BE2C (cell line): ENCODE results near the gene WDFY2.

ENCODE experiments used
- DNase-seq: peaks from one replicate; pipeline ENCODE4 v3.0.0-alpha.2; 2020
- H3K27me3 ChIP-seq: fragments of 250-450 bp; sonication (Bioruptor Pico); 2 replicates; pipeline ENCODE4 v1.5.1; 2020; ENCODE audit warnings: mild to moderate bottlenecking
- H3K36me3 ChIP-seq: fragments of 250-450 bp; sonication (Bioruptor Pico); 2 replicates; pipeline ENCODE4 v1.5.1; 2020; ENCODE audit warnings: mild to moderate bottlenecking
- H3K4me1 ChIP-seq: fragments of 250-450 bp; sonication (Bioruptor Pico); 2 replicates; pipeline ENCODE4 v1.5.1; 2020
- H3K4me3 ChIP-seq: 2 replicates; pipeline ENCODE4 v1.5.1; 2011; ENCODE audit warnings: low read depth, low read length
- H3K9me3 ChIP-seq: fragments of 250-450 bp; sonication (Bioruptor Pico); 2 replicates; pipeline ENCODE4 v1.5.1; 2020
- TF ChIP-seq, protein P1 (sequence below): IDR thresholded peaks from 2 replicates; pipeline ENCODE4 v1.5.1; 2012; ENCODE audit warnings: mild to moderate bottlenecking, low read depth, low read length

WDFY2 gene

DNA sequence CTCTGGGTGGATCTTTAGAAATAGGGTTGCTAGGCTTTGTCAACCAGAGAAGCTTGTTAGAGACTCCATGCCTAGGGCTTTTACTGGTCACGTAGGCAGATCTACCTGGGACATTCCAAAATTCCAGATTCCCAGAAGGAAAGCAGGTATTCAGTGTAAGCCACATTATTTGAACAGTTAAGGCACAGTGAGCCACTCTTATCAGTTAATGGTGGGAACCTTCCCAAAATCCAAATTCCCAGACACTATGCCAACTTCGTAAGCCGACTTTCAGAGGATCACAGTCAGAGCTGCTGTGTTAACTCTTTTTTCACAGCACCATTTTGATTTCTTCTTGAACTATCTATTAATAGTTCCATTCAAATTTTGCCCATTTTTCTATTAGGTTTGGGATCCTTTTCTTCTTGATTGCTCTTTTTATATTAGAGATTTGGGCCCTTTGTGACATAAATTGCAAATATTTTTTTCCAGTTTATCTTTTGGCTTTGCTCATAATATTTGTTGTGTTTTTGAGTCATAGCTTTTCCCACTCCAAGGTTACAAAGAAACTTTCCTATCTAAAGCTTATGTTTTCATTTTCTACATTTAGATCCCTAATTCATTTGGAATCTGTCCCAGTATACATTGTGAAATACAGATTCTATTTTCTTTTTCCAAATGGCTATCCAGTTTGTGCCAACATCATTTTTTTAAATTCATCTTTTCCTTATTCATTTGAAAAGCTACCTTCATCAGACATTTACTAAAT lies 142.4 kb downstream of the WDFY2 start:
- no peak for DNase-seq
- H3K9me3 ChIP-seq = no peaks in the 10 kb centered on the region
- TF ChIP-seq, protein P1, sequence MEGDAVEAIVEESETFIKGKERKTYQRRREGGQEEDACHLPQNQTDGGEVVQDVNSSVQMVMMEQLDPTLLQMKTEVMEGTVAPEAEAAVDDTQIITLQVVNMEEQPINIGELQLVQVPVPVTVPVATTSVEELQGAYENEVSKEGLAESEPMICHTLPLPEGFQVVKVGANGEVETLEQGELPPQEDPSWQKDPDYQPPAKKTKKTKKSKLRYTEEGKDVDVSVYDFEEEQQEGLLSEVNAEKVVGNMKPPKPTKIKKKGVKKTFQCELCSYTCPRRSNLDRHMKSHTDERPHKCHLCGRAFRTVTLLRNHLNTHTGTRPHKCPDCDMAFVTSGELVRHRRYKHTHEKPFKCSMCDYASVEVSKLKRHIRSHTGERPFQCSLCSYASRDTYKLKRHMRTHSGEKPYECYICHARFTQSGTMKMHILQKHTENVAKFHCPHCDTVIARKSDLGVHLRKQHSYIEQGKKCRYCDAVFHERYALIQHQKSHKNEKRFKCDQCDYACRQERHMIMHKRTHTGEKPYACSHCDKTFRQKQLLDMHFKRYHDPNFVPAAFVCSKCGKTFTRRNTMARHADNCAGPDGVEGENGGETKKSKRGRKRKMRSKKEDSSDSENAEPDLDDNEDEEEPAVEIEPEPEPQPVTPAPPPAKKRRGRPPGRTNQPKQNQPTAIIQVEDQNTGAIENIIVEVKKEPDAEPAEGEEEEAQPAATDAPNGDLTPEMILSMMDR = no peak

DNA sequence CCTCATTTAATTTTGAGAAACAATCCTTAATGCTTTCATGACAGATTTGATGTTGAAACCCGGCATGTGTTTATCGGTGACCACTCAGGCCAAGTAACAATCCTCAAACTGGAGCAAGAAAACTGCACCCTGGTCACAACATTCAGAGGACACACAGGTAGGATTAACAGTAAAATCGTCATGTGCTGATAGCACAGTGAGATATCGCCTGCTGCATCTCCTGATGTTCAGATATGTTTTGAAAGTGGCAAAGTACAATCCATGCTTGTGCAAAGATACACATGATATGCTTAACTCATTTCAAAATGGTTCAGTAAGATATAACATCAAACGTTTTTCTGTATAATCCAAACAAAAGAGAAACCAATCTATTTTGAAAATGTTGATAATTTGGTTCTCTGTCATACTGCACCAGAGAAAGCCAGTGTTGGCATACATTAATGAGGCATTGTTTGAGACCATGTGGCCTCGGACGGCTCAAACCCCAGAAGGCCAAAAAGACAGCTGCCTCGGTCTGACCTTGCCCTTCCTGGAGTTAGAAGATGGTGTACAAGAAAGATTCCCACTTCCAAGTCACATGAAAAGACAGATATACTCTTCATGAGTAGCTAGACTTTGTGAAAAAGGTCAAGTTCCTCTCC lies 143.5 kb downstream of the WDFY2 start:
- H3K4me1 ChIP-seq = no peaks in the 10 kb centered on the region
- no peaks in the 10 kb centered on the region for H3K9me3 ChIP-seq
- TF ChIP-seq, protein P1 = no peak
- no peaks in the 10 kb centered on the region for H3K27me3 ChIP-seq
- no peak overlapping the region for H3K4me3 ChIP-seq
- no peak for DNase-seq
- H3K36me3 ChIP-seq = no peaks in the 10 kb centered on the region; the same call in 1 of the 2 replicates

More for the DNA sequence above, 142.4 kb downstream of the WDFY2 start:
- no peaks in the 10 kb centered on the region; the same call in 1 of the 2 replicates for H3K36me3 ChIP-seq
- H3K4me1 ChIP-seq = no peaks in the 10 kb centered on the region
- no peaks in the 10 kb centered on the region for H3K27me3 ChIP-seq
- H3K4me3 ChIP-seq = no peak overlapping the region

DNA sequence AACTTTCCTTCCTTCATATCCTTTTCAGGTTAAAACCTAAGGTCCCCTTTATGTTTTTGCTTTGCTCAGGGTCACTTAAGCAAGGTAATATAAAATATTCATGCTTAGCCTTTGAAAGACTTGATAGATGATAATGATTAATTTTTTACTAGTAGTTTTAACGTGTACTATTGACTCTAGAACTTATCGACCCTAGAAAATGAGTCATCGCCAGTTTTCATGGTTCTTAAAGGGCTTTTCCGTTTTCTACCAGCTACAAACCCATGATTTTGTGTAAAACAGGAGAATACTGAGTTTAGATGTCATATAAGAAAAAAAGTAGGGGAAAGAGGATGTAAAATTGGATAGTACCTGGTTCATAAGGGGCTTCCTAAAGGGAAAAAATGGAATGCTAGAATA lies 144.0 kb downstream of the WDFY2 start:
- no peaks in the 10 kb centered on the region for H3K4me1 ChIP-seq
- DNase-seq = no peak
- H3K36me3 ChIP-seq = no peaks in the 10 kb centered on the region; the same call in 1 of the 2 replicates
- H3K27me3 ChIP-seq = no peaks in the 10 kb centered on the region
- H3K4me3 ChIP-seq = no peak overlapping the region
- TF ChIP-seq, protein P1 = no peak
- no peaks in the 10 kb centered on the region for H3K9me3 ChIP-seq

DNA sequence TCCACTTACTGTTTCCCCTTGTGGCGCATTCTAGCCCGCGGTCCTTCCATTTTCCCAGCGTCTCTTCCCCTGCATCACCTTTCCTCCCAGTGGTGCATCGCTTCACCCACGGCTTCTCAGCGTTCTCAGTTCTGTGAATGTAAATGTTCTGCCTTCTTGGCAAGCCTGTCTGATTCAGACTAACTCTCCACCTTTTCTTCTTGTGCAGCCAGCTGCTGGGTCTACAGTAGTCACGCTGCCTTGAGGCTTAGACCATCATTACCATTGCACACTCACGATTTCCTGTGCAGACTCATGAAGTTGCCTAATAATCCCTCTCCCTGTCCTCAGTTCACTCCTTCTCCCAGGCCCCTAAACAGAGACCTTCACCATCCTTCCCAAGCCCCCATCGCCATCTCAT lies 144.7 kb downstream of the WDFY2 start:
- DNase-seq = no peak
- no peaks in the 10 kb centered on the region for H3K9me3 ChIP-seq
- no peaks in the 10 kb centered on the region; the same call in 1 of the 2 replicates for H3K36me3 ChIP-seq
- TF ChIP-seq, protein P1 = no peak
- no peaks in the 10 kb centered on the region for H3K27me3 ChIP-seq
- H3K4me3 ChIP-seq = no peak overlapping the region
- no peaks in the 10 kb centered on the region; the same call in 1 of the 2 replicates for H3K4me1 ChIP-seq

DNA sequence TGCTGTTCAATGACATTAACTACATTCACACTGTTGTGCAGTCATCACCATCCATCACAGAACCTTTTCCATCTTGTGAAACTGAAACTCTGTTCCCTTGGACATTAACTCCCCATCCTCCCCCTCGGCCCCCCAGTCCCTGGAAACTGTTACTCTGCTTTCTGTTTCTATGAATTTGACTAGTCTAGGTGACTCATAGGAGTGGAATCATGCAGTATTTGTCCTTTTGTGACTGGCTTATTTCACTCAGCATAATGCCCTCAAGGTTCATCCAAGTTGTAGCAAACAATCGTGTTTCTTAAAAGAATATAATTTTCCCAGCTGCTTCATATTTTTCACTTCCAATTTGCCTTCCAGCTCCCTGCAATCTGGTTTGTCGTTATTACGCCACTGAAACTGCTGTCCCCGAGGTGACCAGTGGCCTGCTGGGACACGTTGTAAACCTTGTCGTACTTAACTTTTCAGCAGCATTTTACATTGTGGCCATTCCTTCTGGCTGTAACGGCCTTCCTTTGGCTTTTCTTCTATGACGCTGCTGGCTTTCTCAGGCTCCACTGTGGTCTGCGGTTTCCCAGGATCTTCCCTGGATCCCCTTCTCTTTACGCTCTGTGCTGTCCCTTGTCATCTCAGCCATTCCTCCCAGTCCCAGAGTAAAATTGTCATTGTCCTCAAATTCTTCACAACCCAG lies 145.7 kb downstream of the WDFY2 start:
- no peak overlapping the region for H3K4me3 ChIP-seq
- TF ChIP-seq, protein P1 = no peak
- no peaks in the 10 kb centered on the region; the same call in 1 of the 2 replicates for H3K36me3 ChIP-seq
- H3K27me3 ChIP-seq = no peaks in the 10 kb centered on the region
- H3K4me1 ChIP-seq = no peaks in the 10 kb centered on the region; the same call in 1 of the 2 replicates
- no peak for DNase-seq
- H3K9me3 ChIP-seq = no peaks in the 10 kb centered on the region

DNA sequence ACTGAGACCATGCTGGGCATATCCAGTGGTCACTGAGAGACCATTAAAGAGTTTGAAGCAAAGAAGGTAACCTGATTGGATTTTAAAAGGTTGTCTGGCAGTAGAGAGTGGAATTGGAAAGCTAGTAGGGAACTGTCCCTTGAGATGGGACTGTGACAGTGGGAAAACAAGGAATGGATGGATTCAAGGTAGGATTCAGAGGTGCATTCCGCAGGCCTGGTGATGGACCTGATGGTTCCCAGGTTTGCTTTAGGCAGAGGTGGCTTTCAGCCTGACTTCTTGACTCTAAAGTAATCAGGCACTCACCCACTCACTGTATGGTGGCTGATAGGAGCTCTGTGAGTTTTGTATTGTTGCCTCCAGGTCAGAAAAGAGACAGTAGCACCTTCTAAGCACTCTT lies 146.7 kb downstream of the WDFY2 start:
- Histone ChIP-seq H3K27me3 (no peaks in the 10 kb centered on the region), H3K4me1 (no peaks in the 10 kb centered on the region; the same call in 1 of the 2 replicates), H3K4me3 (no peak overlapping the region), H3K9me3 (no peaks in the 10 kb centered on the region), H3K36me3 (no peaks in the 10 kb centered on the region; the same call in 1 of the 2 replicates)
- TF ChIP-seq, protein P1 = no peak
- DNase-seq = no peak
